NT2/D1 (cell line): ENCODE measurements around the gene DGKE.

ENCODE experiments used
- YY1 ChIP-seq: IDR thresholded peaks from 2 replicates; pipeline ENCODE4 v1.6.1; 2011; ENCODE audit not compliant: insufficient read length, insufficient read depth
- ZNF274 ChIP-seq: IDR thresholded peaks from 2 replicates; pipeline ENCODE4 v1.6.1; 2011; ENCODE audit warnings: mild to moderate bottlenecking, low read depth, low read length

DNA sequence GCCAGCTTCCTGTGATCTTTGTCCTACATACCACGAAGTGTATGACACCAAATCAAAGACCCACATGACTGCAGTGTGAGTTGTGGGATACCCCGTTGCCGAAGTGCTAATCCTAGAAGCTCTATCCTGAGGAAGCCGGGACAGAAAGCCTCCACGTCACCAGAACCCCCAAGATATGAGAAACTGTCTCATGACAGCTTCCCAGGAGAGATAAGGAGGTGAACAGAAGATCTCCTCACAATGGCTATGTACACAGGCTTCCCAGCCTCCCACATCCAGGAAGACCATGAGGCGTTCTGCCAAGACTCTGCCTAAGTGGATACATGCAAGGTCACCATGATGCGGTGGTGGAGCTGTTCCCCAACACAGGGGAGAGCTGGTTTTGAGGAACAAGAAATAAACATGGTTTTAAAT lies 42.8 kb downstream of the DGKE start:
- TF ChIP-seq ZNF274 (no peak), YY1 (no peak)
